ENCODE data around the gene SMIM9. TPM values are rescaled to one million over a fixed set of nuclear protein-coding genes. Genes with fewer than 3 reads are reported as not detected.

Gene SMIM9
- total and polyA plus RNA-seq, 7 donors: 2.3 TPM; not detected in 6

DNA sequence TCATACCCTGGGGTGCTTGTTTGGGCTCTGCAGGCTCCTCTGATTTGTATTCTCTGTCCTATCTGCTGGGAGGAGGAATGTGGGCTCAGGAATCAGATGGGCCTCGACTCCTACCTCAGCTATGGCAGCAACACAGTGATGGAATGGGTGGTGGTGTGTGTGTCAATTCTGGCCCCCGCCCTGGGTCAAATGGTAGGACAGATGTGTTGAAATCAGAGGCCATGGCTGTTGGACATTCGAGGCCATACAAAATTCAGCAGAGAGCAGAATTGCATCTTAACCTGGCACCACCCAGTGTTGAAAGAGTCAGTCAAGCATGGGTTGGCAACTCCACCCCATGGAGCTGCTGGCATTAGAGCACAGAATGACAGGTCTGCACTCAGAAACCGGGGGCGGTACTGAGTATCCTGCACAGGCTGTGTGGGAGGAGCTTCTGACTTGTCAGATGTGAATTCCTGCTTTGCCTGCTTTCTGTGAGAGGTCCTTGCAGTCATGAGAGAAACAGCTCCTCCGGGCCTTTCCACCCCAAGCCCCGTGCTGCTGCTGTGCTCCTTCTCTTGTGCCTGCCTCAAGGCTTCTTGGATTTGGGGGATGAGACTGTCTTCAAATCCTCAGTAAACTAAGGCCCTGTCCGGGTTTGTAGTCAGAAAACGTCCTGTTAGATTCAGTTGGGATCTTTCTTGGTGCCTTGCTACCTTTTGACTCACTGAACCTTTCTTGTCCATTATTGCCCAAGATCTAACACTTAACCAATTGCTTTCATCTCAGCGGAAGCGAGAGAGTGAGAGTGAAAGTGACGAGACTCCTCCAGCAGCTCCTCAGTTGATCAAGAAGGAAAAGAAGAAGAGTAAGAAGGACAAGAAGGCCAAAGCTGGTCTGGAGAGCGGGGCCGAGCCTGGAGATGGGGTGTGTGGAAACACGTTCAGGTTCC lies 58.8 kb downstream of the SMIM9 start:
- no peaks in the 10 kb centered on the region for H3K4me1 ChIP-seq
- TF ChIP-seq POLR2AphosphoS5 (IDR thresholded peaks at IDR 0.05) (no peak), EP300 (IDR thresholded peaks at IDR 0.05) (no peak), POLR2A (IDR thresholded peaks at IDR 0.05) (no peak)
- TF ChIP-seq, protein P1, sequence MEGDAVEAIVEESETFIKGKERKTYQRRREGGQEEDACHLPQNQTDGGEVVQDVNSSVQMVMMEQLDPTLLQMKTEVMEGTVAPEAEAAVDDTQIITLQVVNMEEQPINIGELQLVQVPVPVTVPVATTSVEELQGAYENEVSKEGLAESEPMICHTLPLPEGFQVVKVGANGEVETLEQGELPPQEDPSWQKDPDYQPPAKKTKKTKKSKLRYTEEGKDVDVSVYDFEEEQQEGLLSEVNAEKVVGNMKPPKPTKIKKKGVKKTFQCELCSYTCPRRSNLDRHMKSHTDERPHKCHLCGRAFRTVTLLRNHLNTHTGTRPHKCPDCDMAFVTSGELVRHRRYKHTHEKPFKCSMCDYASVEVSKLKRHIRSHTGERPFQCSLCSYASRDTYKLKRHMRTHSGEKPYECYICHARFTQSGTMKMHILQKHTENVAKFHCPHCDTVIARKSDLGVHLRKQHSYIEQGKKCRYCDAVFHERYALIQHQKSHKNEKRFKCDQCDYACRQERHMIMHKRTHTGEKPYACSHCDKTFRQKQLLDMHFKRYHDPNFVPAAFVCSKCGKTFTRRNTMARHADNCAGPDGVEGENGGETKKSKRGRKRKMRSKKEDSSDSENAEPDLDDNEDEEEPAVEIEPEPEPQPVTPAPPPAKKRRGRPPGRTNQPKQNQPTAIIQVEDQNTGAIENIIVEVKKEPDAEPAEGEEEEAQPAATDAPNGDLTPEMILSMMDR (IDR thresholded peaks at IDR 0.05): no peak
- no peak for DNase-seq
- H3K27me3 ChIP-seq: no peaks in the 10 kb centered on the region
- no peak overlapping the region for H3K27ac ChIP-seq
- H3K4me3 ChIP-seq: no peak overlapping the region
- H3K36me3 ChIP-seq: peaks cover 0 to 59% (median 13%) of the 10 kb centered on the region in 4 donors
- 86 to 89% methylated on average over 15 of the region's 15 CpGs for WGBS, 2 donors
- intact Hi-C loops (cut with DNase I): no loop called here
- no peaks in the 10 kb centered on the region for H3K9me3 ChIP-seq

GRCh38 chrX:154774622-154775021 lies 59.8 kb downstream of the SMIM9 start:
- no peak overlapping the region for H3K27ac ChIP-seq
- H3K4me1 ChIP-seq: no peaks in the 10 kb centered on the region
- H3K9me3 ChIP-seq: no peaks in the 10 kb centered on the region
- no peak for DNase-seq
- TF ChIP-seq POLR2AphosphoS5 (IDR thresholded peaks at IDR 0.05): no peak
- no peak for TF ChIP-seq POLR2A (IDR thresholded peaks at IDR 0.05)
- TF ChIP-seq, protein P1 (IDR thresholded peaks at IDR 0.05): no peak
- TF ChIP-seq EP300 (IDR thresholded peaks at IDR 0.05): no peak
- WGBS, 2 donors: 86 to 88% methylated on average over 5 of the region's 5 CpGs
- no peaks in the 10 kb centered on the region for H3K27me3 ChIP-seq
- H3K36me3 ChIP-seq: peaks cover 0 to 66% (median 13%) of the 10 kb centered on the region in 4 donors
- no peak overlapping the region for H3K4me3 ChIP-seq
- intact Hi-C loops (cut with DNase I): no loop called here

Other genes with a start within 250 kb of the SMIM9 start
- under 1 TPM in 1 of 4 donors, not detected in 3; 0.54 TPM for gene CTAG1A, start 249.5 kb downstream of the SMIM9 start, total RNA-seq
- gene CTAG1A, start 249.5 kb downstream of the SMIM9 start, polyA plus RNA-seq: not detected
- gene CTAG1B, start 215.4 kb downstream of the SMIM9 start, total RNA-seq: not detected
- gene CTAG1B, start 215.4 kb downstream of the SMIM9 start, polyA plus RNA-seq: not detected
- gene CTAG2, start 181.1 kb downstream of the SMIM9 start, total RNA-seq: not detected
- 1 to 10 TPM in 1 of 3 donors, not detected in 2; 3.0 TPM for gene CTAG2, start 181.1 kb downstream of the SMIM9 start, polyA plus RNA-seq
- 1 to 10 TPM; 2.0 to 5.5 (median 4.1) TPM for gene GAB3, start 83.6 kb downstream of the SMIM9 start, total RNA-seq
- gene GAB3, start 83.6 kb downstream of the SMIM9 start, polyA plus RNA-seq: 1 to 10 TPM in 1 of 3 donors, under 1 TPM in 2; 0.46 to 2.5 (median 0.60) TPM
- gene DKC1, start 71.8 kb downstream of the SMIM9 start, total RNA-seq: 10 to 100 TPM; 18.2 to 38.8 (median 19.2) TPM
- 10 to 100 TPM; 19.7 to 47.5 (median 24.0) TPM for gene DKC1, start 71.8 kb downstream of the SMIM9 start, polyA plus RNA-seq
- gene MPP1, start 29.2 kb downstream of the SMIM9 start, total RNA-seq: 10 to 100 TPM; 24.6 to 36.7 (median 28.2) TPM
- 10 to 100 TPM; 16.4 to 30.3 (median 22.2) TPM for gene MPP1, start 29.2 kb downstream of the SMIM9 start, polyA plus RNA-seq
- 1 to 10 TPM in 3 of 4 donors, not detected in 1; 3.6 to 4.1 (median 3.6) TPM for gene F8A1, start 51.7 kb upstream of the SMIM9 start, total RNA-seq
- gene F8A1, start 51.7 kb upstream of the SMIM9 start, polyA plus RNA-seq: 10 to 100 TPM; 16.2 to 22.2 (median 16.2) TPM
- 10 to 100 TPM; 10.0 to 20.2 (median 12.9) TPM for gene F8, start 188.1 kb upstream of the SMIM9 start, total RNA-seq
- gene F8, start 188.1 kb upstream of the SMIM9 start, polyA plus RNA-seq: 1 to 10 TPM; 2.4 to 3.7 (median 3.6) TPM
- 100 to 1,000 TPM in 1 of 4 donors, 10 to 100 TPM in 3; 83.1 to 101 (median 97.6) TPM for gene FUNDC2, start 192.2 kb upstream of the SMIM9 start, total RNA-seq
- 100 to 1,000 TPM in 1 of 3 donors, 10 to 100 TPM in 2; 74.0 to 109 (median 76.3) TPM for gene FUNDC2, start 192.2 kb upstream of the SMIM9 start, polyA plus RNA-seq
- 10 to 100 TPM; 19.4 to 37.2 (median 30.2) TPM for gene CMC4, start 236.5 kb upstream of the SMIM9 start, total RNA-seq
- gene CMC4, start 236.5 kb upstream of the SMIM9 start, polyA plus RNA-seq: 10 to 100 TPM; 10.5 to 25.7 (median 13.8) TPM
- gene MTCP1, start 236.5 kb upstream of the SMIM9 start, total RNA-seq: 1 to 10 TPM; 3.1 to 3.9 (median 3.7) TPM
- 10 to 100 TPM in 2 of 3 donors, 1 to 10 TPM in 1; 3.5 to 13.8 (median 12.5) TPM for gene MTCP1, start 236.5 kb upstream of the SMIM9 start, polyA plus RNA-seq
- 10 to 100 TPM; 12.8 to 15.3 (median 14.2) TPM for gene BRCC3, start 236.8 kb upstream of the SMIM9 start, total RNA-seq
- 10 to 100 TPM; 18.6 to 28.7 (median 23.6) TPM for gene BRCC3, start 236.8 kb upstream of the SMIM9 start, polyA plus RNA-seq

All from sigmoid colon (tissue), 7 donors.